Gastrocnemius medialis (tissue), 4 donors: ENCODE data around the gene MIPOL1. TPM values are rescaled to one million over a fixed set of nuclear protein-coding genes. Genes with fewer than 3 reads are reported as not detected.
"Not testable (repeated sequence)": the region's sequence is repeated elsewhere in the genome, so short reads cannot be mapped to it uniquely, and the experiment has no call there.

Experiments
- ATAC-seq, 2 donors: fragments of 150-250 bp; one replicate each; pipeline ENCODE4 v1.9.1; 2016
- DNase-seq, 2 donors: peaks; one replicate each; pipeline ENCODE4 v3.0.0-alpha.2; 2019
- H3K27ac ChIP-seq, 4 donors: fragments of 200-600 bp; sonication (generic); 1 replicate in 1 of 4; 2 replicates in 3 of 4; pipeline ENCODE4 v1.5.1; 2016 to 2018; ENCODE audit warnings: mild to moderate bottlenecking in 2 of 4, moderate library complexity in 1 of 4
- H3K27me3 ChIP-seq, 3 donors: fragments of 200-600 bp; sonication (generic) in 2 of 3; 1 replicate in 1 of 3; 2 replicates in 2 of 3; pipeline versions ENCODE4 v1.5.1 to v1.6.0; 2016 to 2019; ENCODE audit warnings: mild to moderate bottlenecking in 1 of 3, moderate library complexity in 1 of 3
- H3K36me3 ChIP-seq, 2 donors: fragments of 200-600 bp; sonication (generic) in 1 of 2; one replicate each; pipeline ENCODE4 v1.5.1; 2017 to 2018
- H3K4me1 ChIP-seq, 2 donors: fragments of 200-600 bp; sonication (generic) in 1 of 2; one replicate each; pipeline ENCODE4 v1.5.1; 2016 to 2017; ENCODE audit warnings: mild to moderate bottlenecking in 2 of 2
- H3K4me3 ChIP-seq, 4 donors: fragments of 200-600 bp; sonication (generic) in 3 of 4; 1 replicate in 1 of 4; 2 replicates in 3 of 4; pipeline ENCODE4 v1.5.1; 2016 to 2019; ENCODE audit warnings: mild to moderate bottlenecking in 2 of 4
- H3K9me3 ChIP-seq, 3 donors: fragments of 200-600 bp; sonication (generic) in 2 of 3; 1 replicate in 1 of 3; 2 replicates in 2 of 3; pipeline ENCODE4 v1.5.1; 2016 to 2019
- POLR2A ChIP-seq, 2 donors: fragments of 450-650 bp; IDR thresholded peaks; one replicate each; pipeline ENCODE4 v1.6.1; 2017; ENCODE audit warnings: antibody characterized with exemption in 2 of 2, mild to moderate bottlenecking in 2 of 2, moderate library complexity in 2 of 2
- in situ Hi-C, 4 donors: fragments of 200-750 bp; cut with MboI; loops; one replicate each; pipeline versions ENCODE4 v1.15.0 to v1.8.0; 2017; ENCODE audit warnings: low sequenced_read_pairs in 4 of 4
- intact Hi-C: fragments of 100-400 bp; cut with DNase I; formaldehyde crosslinking; loops from one replicate; pipeline ENCODE4 v1.15.1; 2023; ENCODE audit warnings: low total_unique reads
- total RNA-seq, 4 donors: library from RNA; depleted of rRNA; stranded (reverse); fragments of >200 nt; gene quantifications; one replicate each; pipeline versions ENCODE4 v1.1.0 to v1.2.3, GENCODE V29; 2016
- TF ChIP-seq, protein P1 (sequence below), 5 experiments: fragments of 450-650 bp in 3 of 5; fragments of 200-600 bp in 2 of 5; sonication (generic) in 2 of 5; IDR thresholded peaks in 4 of 5; conservative IDR thresholded peaks in 1 of 5; 1 replicate in 4 of 5; 2 replicates in 1 of 5; pipeline ENCODE4 v1.5.1; 2016 to 2019; ENCODE audit warnings: antibody characterized with exemption in 5 of 5, mild to moderate bottlenecking in 3 of 5, moderate library complexity in 3 of 5

MIPOL1 gene
- total RNA-seq, 4 donors from 2014 or later, result 3.1 to 13.7 (median 4.1) TPM

- in situ Hi-C loops (no loop called here), intact Hi-C loops (no loop called here)
- Histone ChIP-seq H3K4me1 (no peaks in the 10 kb centered on the region), H3K27me3 (no peaks in the 10 kb centered on the region), H3K9me3 (no peaks in the 10 kb centered on the region), H3K4me3 (no peak overlapping the region), H3K36me3 (no peaks in the 10 kb centered on the region), H3K27ac (no peak overlapping the region)
- ATAC-seq, result no peak
- TF ChIP-seq, protein P1, sequence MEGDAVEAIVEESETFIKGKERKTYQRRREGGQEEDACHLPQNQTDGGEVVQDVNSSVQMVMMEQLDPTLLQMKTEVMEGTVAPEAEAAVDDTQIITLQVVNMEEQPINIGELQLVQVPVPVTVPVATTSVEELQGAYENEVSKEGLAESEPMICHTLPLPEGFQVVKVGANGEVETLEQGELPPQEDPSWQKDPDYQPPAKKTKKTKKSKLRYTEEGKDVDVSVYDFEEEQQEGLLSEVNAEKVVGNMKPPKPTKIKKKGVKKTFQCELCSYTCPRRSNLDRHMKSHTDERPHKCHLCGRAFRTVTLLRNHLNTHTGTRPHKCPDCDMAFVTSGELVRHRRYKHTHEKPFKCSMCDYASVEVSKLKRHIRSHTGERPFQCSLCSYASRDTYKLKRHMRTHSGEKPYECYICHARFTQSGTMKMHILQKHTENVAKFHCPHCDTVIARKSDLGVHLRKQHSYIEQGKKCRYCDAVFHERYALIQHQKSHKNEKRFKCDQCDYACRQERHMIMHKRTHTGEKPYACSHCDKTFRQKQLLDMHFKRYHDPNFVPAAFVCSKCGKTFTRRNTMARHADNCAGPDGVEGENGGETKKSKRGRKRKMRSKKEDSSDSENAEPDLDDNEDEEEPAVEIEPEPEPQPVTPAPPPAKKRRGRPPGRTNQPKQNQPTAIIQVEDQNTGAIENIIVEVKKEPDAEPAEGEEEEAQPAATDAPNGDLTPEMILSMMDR (IDR thresholded peaks at IDR 0.05 in 4 of 5, conservative IDR thresholded peaks at IDR 0.05 in 1 of 5), result no peak
- no peak for TF ChIP-seq POLR2A (IDR thresholded peaks at IDR 0.05)
- no peak for DNase-seq
Observed at GRCh38 chr14:37318938-37319337, 121.2 kb downstream of the MIPOL1 start.

DNA sequence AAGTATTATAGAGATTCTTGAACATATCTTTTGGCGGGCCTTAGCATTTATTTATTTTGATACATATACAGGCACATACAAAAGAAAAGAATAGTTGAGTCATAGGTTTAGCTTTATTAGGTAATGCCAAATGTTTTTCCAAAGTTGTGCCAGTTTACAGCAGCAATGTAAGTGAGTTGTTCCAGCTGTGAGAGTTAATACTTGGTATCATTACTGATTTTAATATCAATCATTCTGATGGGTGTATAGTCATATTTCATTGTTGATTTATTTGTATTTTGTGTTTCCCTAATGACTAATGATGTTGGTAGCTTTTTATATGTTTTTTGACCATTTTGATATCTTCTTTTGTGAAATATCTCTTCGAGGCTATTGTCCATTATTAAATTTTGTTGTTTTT is 122.4 kb downstream of the MIPOL1 start:
- no peak for ATAC-seq
- Histone ChIP-seq H3K9me3 (no peaks in the 10 kb centered on the region), H3K4me1 (no peaks in the 10 kb centered on the region), H3K27me3 (no peaks in the 10 kb centered on the region), H3K36me3 (no peaks in the 10 kb centered on the region), H3K27ac (no peak overlapping the region), H3K4me3 (no peak overlapping the region)
- TF ChIP-seq, protein P1 (IDR thresholded peaks at IDR 0.05 in 4 of 5, conservative IDR thresholded peaks at IDR 0.05 in 1 of 5), result no peak
- no peak for TF ChIP-seq POLR2A (IDR thresholded peaks at IDR 0.05)
- intact Hi-C loops (no loop called here), in situ Hi-C loops (no loop called here)
- DNase-seq, result no peak

GRCh38 chr14:37325332-37325731 is 127.6 kb downstream of the MIPOL1 start:
- peaks cover 0 to 1% of the 10 kb centered on the region in 2 donors for H3K36me3 ChIP-seq
- intact Hi-C loops (no loop called here), in situ Hi-C loops (no loop called here)
- H3K27ac ChIP-seq, result no peak overlapping the region
- H3K9me3 ChIP-seq, result no peaks in the 10 kb centered on the region
- no peak for DNase-seq
- TF ChIP-seq, protein P1 (IDR thresholded peaks at IDR 0.05 in 4 of 5, conservative IDR thresholded peaks at IDR 0.05 in 1 of 5), result no peak
- TF ChIP-seq POLR2A (IDR thresholded peaks at IDR 0.05), result no peak
- no peaks in the 10 kb centered on the region for H3K4me1 ChIP-seq
- H3K4me3 ChIP-seq, result no peak overlapping the region
- no peaks in the 10 kb centered on the region for H3K27me3 ChIP-seq
- no peak for ATAC-seq

- TF ChIP-seq, protein P1 (IDR thresholded peaks at IDR 0.05 in 4 of 5, conservative IDR thresholded peaks at IDR 0.05 in 1 of 5), result no peak
- no peak for TF ChIP-seq POLR2A (IDR thresholded peaks at IDR 0.05)
- in situ Hi-C loops, result no loop called here
- no peak for ATAC-seq
- no peak for DNase-seq
- Histone ChIP-seq H3K27ac (no peak overlapping the region), H3K4me1 (no peaks in the 10 kb centered on the region), H3K27me3 (no peaks in the 10 kb centered on the region), H3K4me3 (no peak overlapping the region), H3K9me3 (peaks cover 0 to 4% (median 0%) of the 10 kb centered on the region in 3 donors), H3K36me3 (peaks cover 0 to 8% of the 10 kb centered on the region in 2 donors)
- intact Hi-C loops, result no loop called here
Observed at GRCh38 chr14:37326434-37326833, 128.7 kb downstream of the MIPOL1 start.

DNA sequence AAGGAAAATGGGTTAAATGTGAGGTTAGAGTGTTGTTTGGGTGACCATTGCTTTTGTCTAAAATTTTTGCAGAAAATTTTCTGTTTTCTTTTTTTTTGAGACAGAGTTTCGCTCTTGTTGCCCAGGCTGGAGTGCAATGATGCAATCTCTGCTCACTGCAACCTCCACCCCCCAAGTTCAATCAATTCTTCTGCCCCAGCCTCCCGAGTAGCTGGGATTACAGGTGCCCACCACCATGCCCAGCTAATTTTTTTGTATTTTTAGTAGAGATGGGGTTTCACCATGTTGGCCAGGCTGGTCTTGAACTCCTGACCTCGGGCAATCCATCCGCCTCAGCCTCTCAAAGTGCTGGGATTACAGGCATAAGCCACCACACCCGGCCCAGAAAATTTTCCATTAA is 130.2 kb downstream of the MIPOL1 start:
- H3K4me3 ChIP-seq, H3K4me1 ChIP-seq, ATAC-seq, H3K27me3 ChIP-seq, intact Hi-C loops, in situ Hi-C loops, H3K27ac ChIP-seq, H3K9me3 ChIP-seq, H3K36me3 ChIP-seq, DNase-seq: not testable (repeated sequence)
